Nephron (organoid): ENCODE data around the gene APOBEC3C.

Source experiments
- H3K27ac Mint-ChIP-seq, 3 experiments: 2 replicates each; pipeline ENCODE4 v1.8.0; 2020; ENCODE audit warnings: mixed read lengths in 3 of 3, mild to moderate bottlenecking in 2 of 3, moderate library complexity in 1 of 3
- H3K27me3 Mint-ChIP-seq: 2 replicates; pipeline ENCODE4 v1.8.0; 2021; ENCODE audit warnings: low read depth, mild to moderate bottlenecking, moderate library complexity, mixed read lengths
- H3K36me3 Mint-ChIP-seq: 2 replicates; pipeline ENCODE4 v1.8.0; 2020; ENCODE audit warnings: low read depth, mixed read lengths
- H3K4me1 Mint-ChIP-seq: 2 replicates; pipeline ENCODE4 v1.8.0; 2020; ENCODE audit warnings: mixed read lengths
- H3K4me3 Mint-ChIP-seq, 3 experiments: 2 replicates each; pipeline ENCODE4 v1.8.0; 2020; ENCODE audit warnings: mild to moderate bottlenecking in 3 of 3, mixed read lengths in 3 of 3, moderate library complexity in 2 of 3
- H3K9me3 Mint-ChIP-seq: 2 replicates; pipeline ENCODE4 v1.8.0; 2020; ENCODE audit warnings: mixed read lengths
- TF ChIP-seq, protein P1 (sequence below), 3 experiments: fragments of 200-600 bp; sonication (generic); IDR thresholded peaks; one replicate each; pipeline ENCODE4 v1.5.0; 2021; ENCODE audit warnings: antibody characterized with exemption in 3 of 3; ENCODE audit not compliant: unreplicated experiment in 3 of 3

APOBEC3C gene

DNA sequence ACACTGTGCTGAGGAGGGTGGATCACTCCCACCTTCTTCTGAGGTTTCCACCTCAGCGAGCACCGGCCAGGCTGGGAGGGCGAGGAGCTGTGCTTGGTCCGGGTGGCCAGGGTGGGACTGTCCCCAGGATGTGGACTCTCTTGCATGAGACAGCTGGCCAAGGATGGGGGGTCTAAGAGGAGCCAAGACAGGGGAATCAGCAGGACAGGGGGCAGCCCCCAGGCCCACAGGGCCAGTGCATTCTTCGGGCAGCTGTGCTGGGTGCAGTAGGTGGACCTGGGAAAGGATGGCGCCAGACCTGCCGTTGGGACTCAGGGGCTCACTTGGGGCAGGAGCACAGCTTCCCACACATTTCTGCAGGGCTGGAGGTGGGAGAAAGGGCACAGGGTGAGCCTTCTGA lies 47.1 kb upstream of the APOBEC3C start:
- H3K27me3 Mint-ChIP-seq, result peaks cover 8% of the 10 kb centered on the region
- no peaks in the 10 kb centered on the region for H3K36me3 Mint-ChIP-seq
- peaks cover 14% of the 10 kb centered on the region for H3K4me1 Mint-ChIP-seq
- H3K27ac Mint-ChIP-seq, result no peak overlapping the region
- no peak overlapping the region for H3K4me3 Mint-ChIP-seq
- TF ChIP-seq, protein P1, sequence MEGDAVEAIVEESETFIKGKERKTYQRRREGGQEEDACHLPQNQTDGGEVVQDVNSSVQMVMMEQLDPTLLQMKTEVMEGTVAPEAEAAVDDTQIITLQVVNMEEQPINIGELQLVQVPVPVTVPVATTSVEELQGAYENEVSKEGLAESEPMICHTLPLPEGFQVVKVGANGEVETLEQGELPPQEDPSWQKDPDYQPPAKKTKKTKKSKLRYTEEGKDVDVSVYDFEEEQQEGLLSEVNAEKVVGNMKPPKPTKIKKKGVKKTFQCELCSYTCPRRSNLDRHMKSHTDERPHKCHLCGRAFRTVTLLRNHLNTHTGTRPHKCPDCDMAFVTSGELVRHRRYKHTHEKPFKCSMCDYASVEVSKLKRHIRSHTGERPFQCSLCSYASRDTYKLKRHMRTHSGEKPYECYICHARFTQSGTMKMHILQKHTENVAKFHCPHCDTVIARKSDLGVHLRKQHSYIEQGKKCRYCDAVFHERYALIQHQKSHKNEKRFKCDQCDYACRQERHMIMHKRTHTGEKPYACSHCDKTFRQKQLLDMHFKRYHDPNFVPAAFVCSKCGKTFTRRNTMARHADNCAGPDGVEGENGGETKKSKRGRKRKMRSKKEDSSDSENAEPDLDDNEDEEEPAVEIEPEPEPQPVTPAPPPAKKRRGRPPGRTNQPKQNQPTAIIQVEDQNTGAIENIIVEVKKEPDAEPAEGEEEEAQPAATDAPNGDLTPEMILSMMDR (IDR thresholded peaks at IDR 0.05; ENCODE audit: unreplicated experiment in 3 of 3), result no peak
- H3K9me3 Mint-ChIP-seq, result no peaks in the 10 kb centered on the region

DNA sequence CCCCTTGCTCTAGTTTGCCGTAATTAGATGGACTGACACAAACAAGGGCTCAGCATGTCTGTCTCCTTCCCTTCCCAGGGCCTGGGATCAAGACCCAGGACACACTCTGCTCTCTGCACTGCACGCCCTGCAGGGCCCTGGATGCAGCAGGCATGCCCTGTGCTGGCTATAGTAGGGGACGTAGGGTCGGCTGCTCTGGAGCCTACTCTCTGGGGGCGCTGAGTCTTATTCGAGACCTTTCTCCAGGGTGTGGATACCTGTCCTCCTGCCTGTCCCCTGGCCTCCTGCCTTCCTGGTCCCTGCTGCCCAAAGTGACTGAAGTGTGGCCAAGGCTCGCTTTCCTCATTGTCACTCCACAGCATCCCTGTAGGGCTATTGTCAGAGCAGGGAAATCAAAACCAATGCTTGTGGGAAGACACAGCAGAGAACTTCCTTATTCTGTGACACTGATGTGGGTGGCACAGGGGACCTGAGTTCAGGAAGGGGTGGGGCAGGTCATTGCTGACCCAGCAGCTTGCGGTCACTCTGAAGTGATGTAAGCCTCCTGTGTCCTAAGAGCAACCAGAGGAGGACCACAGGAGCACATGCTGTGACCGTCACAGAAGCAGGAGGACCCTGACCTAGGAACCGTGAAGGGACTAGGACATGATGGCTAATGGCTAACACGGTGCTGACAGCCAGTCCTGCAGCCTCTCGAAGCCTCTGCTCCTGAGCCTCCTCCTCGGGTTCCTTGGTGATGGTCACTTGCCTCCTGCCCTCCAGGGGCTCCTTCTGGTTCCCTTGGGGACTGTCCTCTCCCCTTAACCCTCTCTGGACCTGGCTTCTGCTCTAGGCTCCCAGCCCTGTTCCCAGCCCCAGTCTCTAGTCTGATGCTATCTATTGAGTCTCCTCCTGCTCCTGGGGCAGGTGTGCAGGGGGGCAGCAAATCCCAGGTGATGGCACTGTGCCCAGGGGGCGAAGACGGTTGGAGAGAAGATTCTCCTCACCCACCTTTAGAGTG lies 46.3 kb upstream of the APOBEC3C start:
- Mint-ChIP-seq H3K36me3 (no peaks in the 10 kb centered on the region), H3K27ac (no peak overlapping the region), H3K9me3 (no peaks in the 10 kb centered on the region), H3K4me1 (peaks cover 14% of the 10 kb centered on the region), H3K27me3 (peaks cover 8% of the 10 kb centered on the region), H3K4me3 (no peak overlapping the region)
- TF ChIP-seq, protein P1 (IDR thresholded peaks at IDR 0.05; ENCODE audit: unreplicated experiment in 3 of 3), result no peak

DNA sequence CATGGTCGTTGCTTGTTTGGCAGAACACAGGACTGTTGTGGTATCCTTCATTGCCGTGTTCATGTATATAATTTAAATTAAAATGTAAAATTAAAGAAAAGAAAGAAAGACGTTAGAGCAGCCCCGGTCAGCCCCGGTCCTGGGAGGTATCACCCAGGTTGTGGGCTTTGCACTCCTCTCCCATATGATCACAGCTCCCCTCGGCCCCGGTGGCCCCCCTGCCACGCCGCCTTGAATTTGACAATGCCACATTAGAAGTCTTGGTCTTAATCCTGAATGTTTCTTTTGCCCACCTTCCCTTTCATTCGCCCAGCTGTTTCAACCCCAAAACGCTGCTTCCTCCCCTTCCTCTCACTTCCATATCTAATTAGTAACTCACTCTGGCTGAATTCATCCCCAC lies 45.3 kb upstream of the APOBEC3C start:
- Mint-ChIP-seq H3K9me3 (no peaks in the 10 kb centered on the region), H3K36me3 (no peaks in the 10 kb centered on the region), H3K4me1 (peaks cover 7% of the 10 kb centered on the region), H3K27ac (no peak overlapping the region), H3K4me3 (no peak overlapping the region), H3K27me3 (peaks cover 7% of the 10 kb centered on the region)
- TF ChIP-seq, protein P1 (IDR thresholded peaks at IDR 0.05; ENCODE audit: unreplicated experiment in 3 of 3), result no peak

DNA sequence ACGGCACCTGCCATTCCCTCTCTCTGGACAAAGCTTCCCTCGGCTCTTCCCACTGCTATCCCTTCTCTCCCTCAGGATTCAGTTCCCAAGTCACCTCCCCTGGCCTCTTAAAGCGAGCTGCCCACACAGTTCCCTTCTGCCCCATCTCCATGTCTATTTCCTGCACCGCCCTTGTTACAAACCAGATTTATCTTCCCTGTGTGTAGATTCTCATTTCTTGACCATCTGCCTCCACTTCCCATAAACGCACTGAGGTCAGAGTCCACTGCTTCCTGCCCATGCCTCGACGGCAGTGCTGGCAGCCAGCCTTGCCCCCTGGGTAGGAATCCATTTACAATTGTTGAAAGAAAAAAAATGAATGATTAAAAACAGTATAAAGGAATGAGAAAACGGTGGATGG lies 43.5 kb upstream of the APOBEC3C start:
- peaks cover under 1% of the 10 kb centered on the region for H3K4me1 Mint-ChIP-seq
- H3K4me3 Mint-ChIP-seq, result no peak overlapping the region
- H3K36me3 Mint-ChIP-seq, result no peaks in the 10 kb centered on the region
- H3K27ac Mint-ChIP-seq, result peak overlapping the region in 1 of 3 experiments; percentile 13
- H3K27me3 Mint-ChIP-seq, result peaks cover 7% of the 10 kb centered on the region
- H3K9me3 Mint-ChIP-seq, result no peaks in the 10 kb centered on the region
- TF ChIP-seq, protein P1 (IDR thresholded peaks at IDR 0.05; ENCODE audit: unreplicated experiment in 3 of 3), result no peak

DNA sequence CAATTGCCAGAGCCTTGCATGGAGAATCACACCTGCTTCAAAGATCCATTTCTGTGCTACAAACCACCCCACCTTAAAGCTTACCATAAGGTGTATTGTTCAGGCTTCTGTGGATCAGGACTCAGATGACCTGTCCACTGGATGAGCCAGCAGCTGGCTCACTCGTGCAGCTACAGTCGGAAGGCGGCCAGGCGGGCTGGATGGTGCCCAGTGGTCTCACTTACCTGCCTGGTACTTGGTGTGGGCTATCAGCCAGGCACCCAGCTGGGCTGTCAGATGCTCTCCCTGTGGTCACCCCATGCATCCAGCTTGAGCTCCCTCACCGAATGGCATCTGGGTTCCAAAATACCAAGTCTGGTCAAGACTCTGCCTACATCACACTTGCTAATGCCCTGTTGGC lies 42.9 kb upstream of the APOBEC3C start:
- TF ChIP-seq, protein P1 (IDR thresholded peaks at IDR 0.05; ENCODE audit: unreplicated experiment in 3 of 3), result no peak
- Mint-ChIP-seq H3K4me3 (no peak overlapping the region), H3K27me3 (peaks cover 6% of the 10 kb centered on the region), H3K4me1 (no peaks in the 10 kb centered on the region), H3K9me3 (no peaks in the 10 kb centered on the region), H3K36me3 (no peaks in the 10 kb centered on the region), H3K27ac (no peak overlapping the region)

DNA sequence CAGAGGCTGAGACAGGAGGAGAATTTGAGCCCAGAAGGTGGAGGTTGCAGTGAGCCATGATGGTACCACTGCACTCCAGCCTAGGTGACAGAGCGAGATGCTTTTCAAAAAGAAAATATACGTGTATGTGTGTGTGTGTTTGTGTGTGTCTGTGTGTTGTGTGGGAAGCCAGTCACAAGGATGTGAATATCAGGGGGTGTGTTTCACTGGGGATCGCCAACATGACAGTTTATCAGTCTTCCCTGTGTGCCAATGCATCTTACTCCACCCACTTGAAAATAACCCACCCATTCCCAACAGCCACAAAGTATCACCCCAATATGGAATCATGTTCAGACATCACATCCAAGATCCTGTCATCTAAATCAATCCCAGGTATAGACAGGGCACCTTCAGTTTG lies 42.3 kb upstream of the APOBEC3C start:
- H3K27me3 Mint-ChIP-seq, result peaks cover 6% of the 10 kb centered on the region
- H3K27ac Mint-ChIP-seq, result no peak overlapping the region

More for the DNA sequence above, 42.3 kb upstream of the APOBEC3C start:
- no peaks in the 10 kb centered on the region for H3K4me1 Mint-ChIP-seq
- H3K36me3 Mint-ChIP-seq, result no peaks in the 10 kb centered on the region
- H3K4me3 Mint-ChIP-seq, result no peak overlapping the region
- TF ChIP-seq, protein P1 (IDR thresholded peaks at IDR 0.05; ENCODE audit: unreplicated experiment in 3 of 3), result no peak
- H3K9me3 Mint-ChIP-seq, result no peaks in the 10 kb centered on the region
